GM19328 (cell line): ENCODE measurements around the gene SCN1B.
"Not testable (repeated sequence)": the region's sequence is repeated elsewhere in the genome, so short reads cannot be mapped to it uniquely, and the experiment has no call there.

Experiments
- ATAC-seq: cut with Tn5 transposase; IDR thresholded peaks from one replicate; pipeline ENCODE4 v1.9.1; 2021; ENCODE audit warnings: mild to moderate bottlenecking, moderate library complexity; ENCODE audit not compliant: unreplicated experiment

SCN1B gene

GRCh38 chr19:35030257-35031071, at the start of gene SCN1B:
TSS of gene SCN1B (plus strand) at chr19:35030470. CDS start at chr19:35030821, 351 bp downstream.
- ATAC-seq, result no peak

DNA sequence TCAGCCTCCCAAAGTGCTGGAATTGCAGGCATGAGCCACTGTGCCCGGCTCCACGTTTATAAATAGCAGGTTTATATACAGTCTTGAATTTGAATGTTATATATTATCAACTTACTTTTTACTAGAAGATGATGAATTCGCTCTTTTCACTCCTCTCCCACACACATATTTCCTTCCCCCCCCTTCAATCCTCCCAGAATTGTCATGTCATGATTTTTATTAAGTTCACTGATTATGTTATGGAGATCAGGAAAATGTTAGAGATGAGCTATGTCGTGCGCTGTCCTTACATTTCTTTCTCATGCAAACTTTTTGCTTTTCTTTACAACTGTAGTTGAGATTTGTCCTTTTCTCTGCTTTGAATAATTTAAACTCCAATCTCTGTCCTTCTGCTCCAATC, 48.0 kb upstream of the SCN1B start:
- ATAC-seq, result no peak

DNA sequence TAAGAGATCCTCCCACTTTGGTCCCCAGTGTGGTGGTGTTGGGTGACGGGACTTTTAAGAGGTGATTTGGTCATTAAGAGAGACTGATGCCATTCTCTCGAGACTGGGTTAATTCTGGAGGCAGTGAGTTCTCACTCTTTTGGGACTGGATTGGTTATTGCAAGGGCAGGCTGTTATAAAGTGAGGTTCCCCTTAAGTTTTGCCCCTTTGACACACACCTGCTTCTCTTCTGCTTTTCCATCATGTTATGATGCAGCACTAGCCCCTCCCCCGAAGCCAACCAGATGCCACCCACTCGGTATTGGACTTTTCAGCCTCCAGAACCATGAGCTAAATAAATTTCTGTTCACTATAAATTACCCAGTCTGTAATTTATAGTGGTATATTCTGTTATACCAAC, 46.5 kb upstream of the SCN1B start:
- ATAC-seq, result no peak

DNA sequence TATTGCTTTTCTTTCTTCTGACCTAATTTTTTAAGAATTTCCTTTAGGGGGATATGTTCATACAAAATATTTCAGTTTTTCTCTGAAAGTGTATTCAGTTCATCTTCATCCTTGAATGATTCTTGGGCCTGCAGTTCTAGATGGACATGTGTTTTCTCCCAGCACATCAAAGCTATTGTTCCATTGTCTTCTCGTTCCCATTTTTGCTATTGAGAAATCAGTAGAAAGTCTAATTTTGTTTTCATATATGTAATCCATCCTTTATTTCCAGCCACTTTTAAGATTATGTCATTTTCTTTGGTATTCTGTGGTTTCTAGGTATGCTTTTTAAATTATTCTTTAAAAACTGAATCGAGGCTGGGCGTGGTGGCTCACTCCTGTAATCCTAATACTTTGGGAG, 46.0 kb upstream of the SCN1B start:
- ATAC-seq, result no peak

DNA sequence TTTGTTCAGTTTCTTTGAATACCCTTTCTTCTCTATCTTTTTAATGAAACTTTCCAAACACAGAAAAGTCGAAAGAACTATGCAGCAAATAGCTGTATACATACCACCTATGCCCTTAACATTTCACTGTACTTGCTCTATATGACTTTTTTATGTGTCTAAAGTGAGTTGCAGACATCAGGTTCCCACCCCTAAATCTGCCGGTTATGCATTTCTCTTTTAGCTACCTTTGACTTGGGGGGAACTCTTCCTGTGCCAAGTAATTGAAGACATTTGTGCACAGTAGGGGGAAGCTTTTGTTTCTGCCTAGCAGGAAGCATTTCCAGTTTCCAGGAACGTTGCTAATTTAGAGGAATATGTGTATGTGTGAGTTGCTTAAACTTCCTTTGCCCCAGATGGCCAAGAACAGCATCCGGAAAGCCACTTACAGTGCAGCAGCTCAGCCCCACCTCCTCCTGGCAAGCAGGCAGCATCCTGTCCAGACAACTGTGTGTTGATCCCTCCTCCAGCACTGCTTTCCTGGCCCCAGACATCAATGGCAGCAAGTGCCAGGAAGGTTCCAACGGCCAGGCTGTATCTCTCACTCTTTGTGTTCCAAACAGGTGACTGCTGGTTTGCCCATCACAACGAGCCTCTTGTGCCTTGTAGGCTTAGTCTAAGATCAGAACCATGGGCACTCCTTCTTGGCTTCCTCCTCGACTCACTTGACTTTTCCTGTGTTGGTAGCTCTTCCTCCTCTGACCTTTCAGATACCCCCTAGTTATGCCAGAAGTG, 44.8 kb upstream of the SCN1B start:
- no peak for ATAC-seq

GRCh38 chr19:34988119-34988518, 42.2 kb upstream of the SCN1B start:
- ATAC-seq, result no peak

- ATAC-seq, result no peak
Measured at GRCh38 chr19:34989298-34989697, 41.0 kb upstream of the SCN1B start.

DNA sequence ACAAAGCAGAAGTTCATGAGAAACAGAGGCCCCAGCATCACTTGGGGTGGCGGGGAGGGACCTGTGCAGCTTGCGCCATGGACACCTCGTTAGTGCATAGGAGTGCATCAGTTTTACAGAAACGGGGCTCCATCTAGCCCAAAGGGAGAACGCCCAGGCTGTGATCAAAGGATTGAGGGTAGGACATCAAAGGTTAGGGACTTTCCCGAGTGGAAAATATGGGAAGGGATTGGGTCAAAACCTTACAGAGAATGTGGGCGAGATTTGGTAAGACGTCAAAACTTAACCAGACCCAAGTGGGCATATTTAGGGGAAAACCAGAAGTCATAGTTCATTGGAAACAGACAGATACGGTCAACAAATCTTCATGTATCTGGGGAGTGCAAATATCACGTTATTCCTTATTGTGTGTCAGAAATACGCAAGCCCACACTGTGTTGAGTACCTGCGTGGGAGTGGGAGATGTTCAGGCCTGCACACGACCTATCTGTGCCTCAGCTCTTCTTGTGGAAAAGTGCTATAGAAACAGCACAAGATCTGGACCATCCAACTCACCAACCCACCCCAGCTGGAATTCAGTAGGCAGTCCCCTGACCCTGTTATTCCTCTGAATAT, 39.6 kb upstream of the SCN1B start:
- no peak for ATAC-seq

DNA sequence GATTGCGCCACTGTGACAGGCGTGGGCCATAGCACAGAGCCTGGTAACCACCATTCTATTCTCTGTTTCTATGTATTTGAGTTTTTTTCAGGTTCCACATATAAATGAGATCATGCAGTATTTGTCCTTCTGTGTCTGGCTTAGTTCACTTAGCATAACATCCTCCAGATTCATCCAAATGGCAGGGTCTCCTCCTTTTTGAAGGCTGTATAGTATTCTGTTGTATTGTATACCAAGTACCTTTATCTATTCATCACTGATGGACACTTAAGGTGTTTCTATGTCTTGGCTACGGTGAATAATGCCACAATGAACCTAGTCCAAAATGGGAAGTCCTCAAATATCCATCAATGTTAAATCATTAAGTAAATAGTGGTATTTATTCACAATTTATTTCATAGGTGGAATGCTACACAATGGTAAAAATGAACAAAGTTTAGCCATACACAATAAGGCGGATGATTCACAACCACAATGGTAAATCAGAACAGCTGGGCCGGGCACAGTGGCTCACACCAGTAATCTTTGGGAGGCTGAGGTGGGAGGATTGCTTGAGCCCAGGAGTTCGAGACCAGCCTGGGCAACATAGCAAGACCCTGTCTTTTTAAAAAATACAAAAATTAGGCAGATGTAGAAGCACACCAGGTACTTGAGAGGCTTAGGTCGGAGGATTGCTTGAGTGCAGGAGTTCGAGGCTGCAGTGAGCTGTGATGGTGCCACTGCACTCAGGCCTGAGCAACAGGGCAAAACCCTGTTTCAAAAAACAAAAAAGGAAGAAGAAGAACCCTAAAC, 38.5 kb upstream of the SCN1B start:
- ATAC-seq, result no peak

DNA sequence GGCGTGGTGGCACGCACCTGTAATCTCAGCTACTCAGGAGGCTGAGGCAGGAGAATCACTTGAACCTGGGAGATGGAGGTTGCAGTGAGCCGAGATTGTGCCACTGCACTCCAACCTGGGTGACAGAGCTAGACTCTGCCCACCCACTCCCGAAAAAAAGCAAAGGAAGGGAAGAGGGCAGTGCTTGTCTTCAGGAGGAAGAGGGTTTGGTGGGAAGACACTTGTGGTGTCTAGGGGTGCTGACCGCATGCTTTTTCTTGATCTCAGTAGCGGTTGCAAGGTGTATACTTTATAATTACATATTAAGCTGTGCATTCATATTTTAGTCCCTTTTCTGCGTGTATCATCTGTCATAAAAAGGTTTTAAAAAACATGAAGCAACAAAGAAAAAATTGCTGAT, 37.7 kb upstream of the SCN1B start:
- ATAC-seq, result not testable (repeated sequence)

DNA sequence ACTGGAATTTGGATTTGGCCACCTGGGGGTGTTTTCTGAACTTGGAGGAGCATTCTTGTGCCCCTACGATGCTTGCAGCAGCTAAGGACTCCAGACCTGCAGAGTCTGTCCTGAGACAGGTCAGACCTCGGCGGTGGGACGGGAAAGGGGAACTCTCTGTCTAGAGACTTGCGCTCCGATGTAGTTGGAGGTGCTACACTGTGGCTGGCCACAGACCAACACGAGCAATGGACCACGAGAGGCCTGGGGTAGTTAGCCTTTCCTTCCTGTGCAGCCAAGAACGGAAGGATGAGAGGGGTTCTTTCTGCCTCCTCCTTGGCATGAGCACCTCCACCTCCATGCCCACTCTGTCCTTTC, 36.0 kb upstream of the SCN1B start:
- ATAC-seq, result no peak

DNA sequence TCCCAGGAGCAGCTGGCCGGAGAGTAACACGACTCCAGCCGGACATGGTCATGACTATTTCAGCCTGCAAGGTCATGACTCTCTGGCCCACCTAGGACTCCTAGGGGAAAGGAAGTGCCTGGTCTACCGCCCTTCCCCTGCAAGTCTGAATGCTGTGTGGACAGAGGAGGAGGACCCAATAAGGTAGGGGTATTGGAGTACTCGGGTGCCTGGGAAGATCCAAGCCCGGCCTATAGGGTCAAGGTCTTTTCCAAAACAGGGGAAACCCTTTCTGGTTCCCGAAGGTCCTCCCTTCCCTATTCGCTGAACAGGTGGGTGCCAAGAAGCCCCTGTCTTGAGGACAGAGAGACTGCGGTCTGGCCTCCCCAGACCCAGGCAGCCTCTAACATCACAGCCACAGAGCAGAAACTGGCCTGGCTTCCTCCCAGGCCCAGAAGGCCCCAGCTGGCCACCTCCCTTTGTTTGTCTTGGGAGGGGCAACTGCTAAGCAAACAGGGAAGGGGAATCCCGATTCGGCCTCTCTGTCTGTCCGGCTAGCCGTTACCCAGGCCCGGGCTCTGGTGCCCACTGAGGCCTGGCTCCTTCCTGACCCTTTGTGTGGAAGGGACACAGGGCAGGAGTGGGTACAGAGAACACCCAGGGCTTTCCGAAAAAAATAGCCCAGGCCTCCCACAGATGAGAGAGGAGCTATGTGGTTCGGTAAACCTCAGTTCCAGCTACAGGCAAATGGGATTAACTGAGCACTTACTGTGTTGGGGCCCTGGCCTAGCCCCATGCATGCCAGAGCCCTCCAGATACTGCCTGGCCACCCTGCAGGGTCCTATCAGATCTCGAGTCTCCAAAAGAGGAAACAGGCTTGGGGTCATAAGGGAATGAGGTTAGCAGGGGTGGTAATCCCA, 35.4 kb upstream of the SCN1B start:
- ATAC-seq, result no peak

GRCh38 chr19:34995551-34995950, 34.7 kb upstream of the SCN1B start:
- no peak for ATAC-seq

GRCh38 chr19:34997071-34997617, 33.1 kb upstream of the SCN1B start:
- no peak for ATAC-seq

- not testable (repeated sequence) for ATAC-seq
Measured at GRCh38 chr19:34998224-34998623, 32.0 kb upstream of the SCN1B start.

GRCh38 chr19:34998777-34999497, 31.3 kb upstream of the SCN1B start:
- ATAC-seq, result no peak

DNA sequence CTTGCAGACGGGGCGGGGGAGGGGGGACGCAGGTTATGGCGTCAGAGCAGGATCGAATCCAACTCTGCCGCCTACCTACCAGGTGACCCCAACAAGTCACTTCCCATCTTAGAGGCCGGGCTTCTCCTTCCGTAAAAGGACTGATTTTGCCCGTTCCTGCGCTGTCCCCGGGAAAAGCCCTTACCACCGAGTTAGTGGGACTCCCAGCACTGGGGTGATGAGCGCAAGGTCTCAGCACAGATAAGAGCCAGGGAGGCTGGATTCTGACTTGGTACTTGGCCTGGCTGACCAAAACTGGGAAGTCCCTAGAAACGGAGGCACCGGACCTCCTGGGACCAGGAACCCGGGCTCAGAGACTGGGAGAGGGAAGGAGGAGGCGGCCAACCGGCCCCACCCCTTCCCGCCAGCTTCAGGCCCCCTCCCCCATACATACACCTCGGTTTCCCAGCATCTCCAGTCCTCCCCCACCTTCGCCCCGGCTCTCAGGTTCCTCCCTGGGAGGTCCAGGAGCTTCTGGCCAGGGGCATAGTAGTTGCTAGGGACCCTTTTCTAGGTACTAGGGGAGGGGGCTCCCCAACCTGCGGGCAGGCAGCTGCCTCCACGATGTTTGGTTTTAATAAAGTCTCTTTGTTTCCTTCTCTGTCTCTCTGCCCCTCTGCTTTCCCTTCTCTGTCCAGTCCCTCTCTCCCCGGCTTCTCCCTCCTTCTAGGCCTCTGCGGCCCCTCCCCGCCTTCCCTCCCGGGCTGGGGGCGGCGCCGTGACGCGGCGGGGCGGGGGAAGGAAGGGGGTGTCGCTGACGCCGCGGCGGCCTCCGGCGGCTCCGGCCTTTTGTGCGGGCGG, 30.6 kb upstream of the SCN1B start, which contains the start of gene GRAMD1A:
Gene GRAMD1A, plus strand, starts transcription at position 826 of the 840 bp plus-strand sequence. CDS start 156 bp downstream, outside the sequence.
- peak; percentile 48 for ATAC-seq

GRCh38 chr19:35000338-35000646, 30.0 kb upstream of the SCN1B start:
- ATAC-seq, result peak; percentile 5
